NT2/D1 (cell line): ENCODE measurements around the gene TBC1D22A.

Experiments
- DNase-seq: peaks from one replicate; pipeline ENCODE4 v3.0.0-alpha.2; 2011; ENCODE audit warnings: low read depth, low spot score
- H3K27me3 ChIP-seq: 2 replicates; pipeline ENCODE4 v1.6.0; 2011; ENCODE audit warnings: mild to moderate bottlenecking; ENCODE audit not compliant: insufficient read length, insufficient read depth
- H3K36me3 ChIP-seq: 2 replicates; pipeline ENCODE4 v1.6.1; 2011; ENCODE audit warnings: mild to moderate bottlenecking, low read length, mixed read lengths; ENCODE audit not compliant: insufficient read depth, insufficient read length
- H3K4me1 ChIP-seq: 2 replicates; pipeline ENCODE4 v1.5.1; 2011; ENCODE audit not compliant: insufficient read depth, insufficient read length
- H3K4me3 ChIP-seq: 2 replicates; pipeline ENCODE4 v1.5.1; 2011; ENCODE audit warnings: low read depth; ENCODE audit not compliant: insufficient read length
- H3K9ac ChIP-seq: 2 replicates; pipeline ENCODE4 v1.6.0; 2011; ENCODE audit warnings: low read depth; ENCODE audit not compliant: insufficient read length
- H3K9me3 ChIP-seq: 2 replicates; pipeline ENCODE4 v1.5.1; 2011; ENCODE audit warnings: mild to moderate bottlenecking, low read length; ENCODE audit not compliant: insufficient read depth
- SUZ12 ChIP-seq: IDR thresholded peaks from 2 replicates; pipeline ENCODE4 v1.6.1; 2011; ENCODE audit not compliant: insufficient read length, insufficient read depth; ENCODE audit errors: extremely low read depth
- YY1 ChIP-seq: IDR thresholded peaks from 2 replicates; pipeline ENCODE4 v1.6.1; 2011; ENCODE audit not compliant: insufficient read length, insufficient read depth
- ZNF274 ChIP-seq: IDR thresholded peaks from 2 replicates; pipeline ENCODE4 v1.6.1; 2011; ENCODE audit warnings: mild to moderate bottlenecking, low read depth, low read length

Gene TBC1D22A

DNA sequence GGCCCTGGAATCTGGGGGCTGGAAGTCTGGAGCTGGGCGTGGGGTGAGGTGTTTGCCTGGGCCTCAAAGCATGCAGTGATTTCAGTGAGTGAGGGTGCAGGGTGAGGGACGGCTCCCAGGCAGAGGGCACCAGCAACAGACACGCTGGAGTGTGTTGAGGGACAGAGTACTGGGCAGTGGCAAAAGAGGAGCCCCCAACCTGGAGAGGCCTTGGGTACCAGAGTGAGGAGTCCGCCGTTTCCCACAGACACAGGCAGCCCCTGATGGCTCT lies 12.0 kb upstream of the TBC1D22A start:
- no peak for DNase-seq
- no peaks in the 10 kb centered on the region for H3K36me3 ChIP-seq
- H3K9ac ChIP-seq, result no peak overlapping the region
- H3K4me3 ChIP-seq, result no peak overlapping the region
- H3K27me3 ChIP-seq, result no peaks in the 10 kb centered on the region
- H3K4me1 ChIP-seq, result no peaks in the 10 kb centered on the region
- no peak for TF ChIP-seq SUZ12
- peaks cover 12% of the 10 kb centered on the region; the same call in 1 of the 2 replicates for H3K9me3 ChIP-seq

DNA sequence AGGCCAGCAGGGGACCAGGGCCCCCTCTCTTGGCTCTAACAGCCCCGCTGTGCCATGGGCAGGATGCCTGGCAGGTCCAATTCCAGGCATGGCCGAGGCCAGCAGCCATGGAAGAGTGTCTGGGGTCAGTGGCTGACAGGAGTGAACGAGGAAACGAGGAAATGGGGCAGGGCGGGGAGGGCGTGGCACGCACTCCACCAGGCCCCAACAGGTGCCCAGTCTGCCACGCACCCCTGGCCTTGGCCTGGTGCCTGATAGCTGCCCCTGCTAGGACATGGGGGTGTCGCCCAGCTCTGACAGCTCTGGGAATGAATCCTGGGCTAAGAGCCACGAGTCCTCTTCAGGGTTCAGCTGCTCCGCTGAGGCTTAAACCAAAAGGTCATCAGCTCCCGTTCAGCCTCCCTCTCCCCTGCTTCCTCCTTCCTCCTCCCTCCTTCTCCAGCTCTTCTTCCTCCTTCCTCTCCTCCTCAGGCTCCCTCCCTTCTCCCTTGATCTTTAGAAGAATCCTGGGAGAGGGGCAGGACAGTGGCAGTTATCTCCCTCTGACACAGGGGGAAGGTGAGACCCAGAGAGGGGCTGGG lies 11.5 kb upstream of the TBC1D22A start:
- H3K9ac ChIP-seq, result no peak overlapping the region
- no peaks in the 10 kb centered on the region for H3K27me3 ChIP-seq
- no peak for DNase-seq
- H3K4me3 ChIP-seq, result no peak overlapping the region
- TF ChIP-seq YY1 (no peak), SUZ12 (no peak), ZNF274 (no peak)
- no peaks in the 10 kb centered on the region for H3K4me1 ChIP-seq
- H3K36me3 ChIP-seq, result no peaks in the 10 kb centered on the region
- peaks cover 16% of the 10 kb centered on the region for H3K9me3 ChIP-seq

DNA sequence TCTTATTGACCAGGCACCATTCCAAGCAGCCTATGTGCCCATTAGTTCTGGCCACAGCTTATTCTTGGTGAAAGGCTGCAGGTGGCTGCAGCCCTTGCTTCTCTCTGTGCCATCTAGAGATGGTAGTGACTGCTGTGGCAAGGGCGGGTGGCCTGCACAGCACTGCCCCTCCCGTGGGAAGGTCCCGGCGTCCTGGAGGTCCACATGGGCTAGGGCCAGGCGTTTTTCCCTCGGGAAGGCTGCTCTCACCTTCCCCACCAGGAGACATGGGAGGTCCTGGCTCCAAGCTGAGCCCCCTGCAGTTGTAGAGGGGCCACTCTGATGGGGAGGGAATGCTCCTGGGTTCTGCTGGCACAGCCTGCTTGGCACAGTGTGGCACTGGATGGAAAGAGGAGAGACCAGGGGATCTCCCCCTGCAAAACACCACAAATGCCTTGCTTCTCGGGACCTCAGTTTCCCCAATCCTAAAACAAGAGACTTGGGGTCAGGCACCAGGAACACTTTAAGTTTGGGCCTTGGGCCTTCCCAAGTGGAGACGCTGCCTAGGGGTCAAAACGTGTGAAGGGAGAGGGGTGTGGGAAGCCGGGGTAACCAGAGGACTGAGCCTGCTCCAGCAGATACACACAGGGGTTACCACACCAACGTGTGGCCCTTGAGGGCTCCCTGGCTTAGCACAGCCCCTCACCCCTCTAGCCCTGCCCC lies 10.0 kb upstream of the TBC1D22A start:
- TF ChIP-seq SUZ12 (no peak), ZNF274 (no peak), YY1 (no peak)

DNA sequence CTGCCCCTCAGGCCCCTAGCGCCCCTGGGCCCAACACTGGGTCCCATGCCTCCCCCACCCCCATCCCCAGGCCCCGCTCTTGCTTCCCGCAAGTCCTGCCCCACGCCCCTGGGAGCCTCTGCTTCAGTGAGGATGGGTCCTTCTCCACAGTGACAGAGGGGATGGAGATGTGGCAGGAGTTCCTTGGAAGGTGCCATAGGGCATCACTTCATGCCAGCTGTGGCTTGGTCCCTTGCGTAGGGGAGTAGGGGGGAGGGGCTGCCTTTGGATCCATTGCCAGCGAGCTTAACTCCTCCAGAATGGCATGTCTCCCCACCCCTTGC lies 9.5 kb upstream of the TBC1D22A start:
- no peaks in the 10 kb centered on the region for H3K4me1 ChIP-seq
- no peak overlapping the region for H3K9ac ChIP-seq
- H3K36me3 ChIP-seq, result no peaks in the 10 kb centered on the region
- TF ChIP-seq YY1, result no peak
- no peak for TF ChIP-seq SUZ12
- no peak for TF ChIP-seq ZNF274
- DNase-seq, result no peak
- peaks cover 33% of the 10 kb centered on the region for H3K9me3 ChIP-seq
- H3K27me3 ChIP-seq, result no peaks in the 10 kb centered on the region
- no peak overlapping the region for H3K4me3 ChIP-seq

More for the DNA sequence above, 10.0 kb upstream of the TBC1D22A start:
- DNase-seq, result no peak
- Histone ChIP-seq H3K36me3 (no peaks in the 10 kb centered on the region), H3K4me3 (no peak overlapping the region), H3K4me1 (no peaks in the 10 kb centered on the region), H3K9me3 (peaks cover 31% of the 10 kb centered on the region), H3K9ac (no peak overlapping the region), H3K27me3 (no peaks in the 10 kb centered on the region)

DNA sequence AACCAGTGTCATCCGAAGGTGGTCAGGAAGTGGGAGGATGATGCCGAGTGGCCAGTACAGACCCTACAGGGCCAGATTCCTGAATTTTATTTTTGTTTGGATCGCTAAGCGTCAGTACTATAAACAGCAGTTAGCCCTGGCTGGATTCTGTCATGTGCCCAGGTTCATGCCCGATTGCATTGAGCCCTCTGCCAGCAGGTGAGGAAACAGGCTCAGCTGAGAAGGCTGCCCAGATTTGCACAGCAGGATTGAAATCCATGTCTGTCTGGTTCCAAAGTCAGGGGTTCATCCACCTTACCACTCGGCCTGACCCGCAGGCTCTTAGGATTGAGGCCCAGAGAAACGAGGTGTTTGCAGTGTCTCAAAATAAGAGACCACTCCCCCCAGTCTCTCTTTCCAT lies 9.1 kb upstream of the TBC1D22A start:
- Histone ChIP-seq H3K36me3 (no peaks in the 10 kb centered on the region), H3K9ac (no peak overlapping the region)
- TF ChIP-seq YY1, result no peak
- no peak for TF ChIP-seq SUZ12
- no peak for TF ChIP-seq ZNF274

DNA sequence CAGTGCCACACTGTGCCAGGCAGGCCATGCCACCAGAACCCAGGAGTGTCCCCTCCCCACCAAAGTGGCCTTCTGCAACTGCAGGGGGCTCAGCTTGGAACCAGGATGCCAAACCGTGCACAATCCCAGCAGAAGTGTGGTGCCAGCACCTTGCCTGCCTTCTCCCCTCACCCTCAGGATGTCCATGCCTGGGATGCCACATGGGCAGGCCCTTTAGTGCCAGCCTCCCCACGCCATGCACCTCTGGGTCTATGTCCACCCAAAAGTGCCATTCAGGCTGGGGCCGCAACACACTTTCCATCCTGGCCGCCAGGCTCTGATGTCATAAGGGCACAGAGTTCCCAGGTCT lies 8.7 kb upstream of the TBC1D22A start:
- Histone ChIP-seq H3K9me3 (peaks cover 33% of the 10 kb centered on the region), H3K36me3 (no peaks in the 10 kb centered on the region), H3K9ac (no peak overlapping the region), H3K4me1 (no peaks in the 10 kb centered on the region), H3K4me3 (no peak overlapping the region), H3K27me3 (no peaks in the 10 kb centered on the region)
- TF ChIP-seq YY1 (no peak), SUZ12 (no peak), ZNF274 (no peak)
- no peak for DNase-seq

More for the DNA sequence above, 9.1 kb upstream of the TBC1D22A start:
- Histone ChIP-seq H3K4me1 (no peaks in the 10 kb centered on the region), H3K9me3 (peaks cover 33% of the 10 kb centered on the region), H3K27me3 (no peaks in the 10 kb centered on the region), H3K4me3 (no peak overlapping the region)
- DNase-seq, result no peak

DNA sequence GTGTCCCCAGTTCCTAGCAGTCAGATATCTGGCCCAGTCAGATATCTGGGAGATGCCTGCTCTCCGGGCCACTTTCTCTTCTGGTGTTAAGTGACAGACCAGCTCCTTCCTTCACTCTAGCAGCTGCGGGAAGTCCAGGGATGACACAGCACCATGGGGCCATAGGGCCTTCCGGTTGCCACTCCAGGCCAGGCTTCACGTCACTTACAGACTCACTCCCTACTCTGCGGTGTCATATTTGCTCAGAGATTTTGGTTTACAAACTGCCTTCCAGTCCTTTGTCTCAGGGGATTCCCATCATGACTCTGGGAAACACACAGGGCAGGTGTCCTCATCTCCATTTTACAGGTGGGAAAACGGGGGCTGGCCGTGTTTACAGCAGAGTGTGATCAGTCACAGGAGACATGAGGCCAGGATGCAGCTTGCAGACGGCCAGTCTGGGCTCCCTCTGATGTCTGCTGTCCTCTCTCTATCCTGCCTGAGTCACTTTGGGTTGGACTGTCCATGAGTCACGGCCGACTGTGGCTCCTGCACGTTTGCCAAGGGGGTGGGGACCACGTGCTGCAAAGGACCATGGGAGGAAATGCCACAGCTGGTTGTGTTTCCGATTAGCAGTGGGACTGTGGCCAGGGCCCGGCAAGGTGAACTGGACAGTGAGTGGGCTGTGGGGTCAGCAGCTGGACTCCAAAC lies 8.2 kb upstream of the TBC1D22A start:
- no peak for TF ChIP-seq SUZ12
- no peak for TF ChIP-seq YY1
- no peak for TF ChIP-seq ZNF274
- Histone ChIP-seq H3K4me1 (no peaks in the 10 kb centered on the region), H3K27me3 (no peaks in the 10 kb centered on the region), H3K9me3 (peaks cover 33% of the 10 kb centered on the region), H3K9ac (no peak overlapping the region), H3K36me3 (no peaks in the 10 kb centered on the region), H3K4me3 (no peak overlapping the region)
- DNase-seq, result no peak

DNA sequence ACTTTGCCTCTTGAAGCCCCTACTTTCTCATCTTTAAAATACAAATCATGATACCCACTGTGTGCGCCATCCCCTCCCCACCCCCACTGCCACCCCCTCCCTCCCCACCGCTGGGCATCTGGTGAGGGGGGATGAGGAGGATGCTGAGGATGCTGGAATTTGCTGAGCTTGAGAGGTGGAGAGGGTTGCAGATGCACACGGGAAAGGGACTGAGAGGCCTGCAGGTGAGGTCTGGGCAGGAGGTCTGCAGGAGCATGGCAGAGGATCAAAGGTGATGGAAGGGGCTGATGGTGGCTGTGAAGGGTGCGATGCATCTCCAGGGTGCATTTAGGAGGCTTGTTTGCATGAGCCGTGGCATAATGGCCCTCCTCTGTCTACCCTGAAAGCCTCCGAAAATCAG lies 7.6 kb upstream of the TBC1D22A start:
- Histone ChIP-seq H3K4me3 (no peak overlapping the region), H3K9ac (no peak overlapping the region), H3K9me3 (peaks cover 33% of the 10 kb centered on the region), H3K4me1 (no peaks in the 10 kb centered on the region), H3K27me3 (no peaks in the 10 kb centered on the region), H3K36me3 (peaks cover under 1% of the 10 kb centered on the region)
- TF ChIP-seq ZNF274, result no peak
- TF ChIP-seq YY1, result no peak
- TF ChIP-seq SUZ12, result no peak
- no peak for DNase-seq
